SH-SY5Y (cell line): ENCODE measurements around the gene KCNIP3.

Source experiments
- GATA2 ChIP-seq: IDR thresholded peaks from 2 replicates; pipeline ENCODE4 v1.6.1; 2011; ENCODE audit warnings: mild to moderate bottlenecking, low read depth, low read length
- GATA3 ChIP-seq: IDR thresholded peaks from 2 replicates; pipeline ENCODE4 v1.6.1; 2011; ENCODE audit warnings: low read depth, mild to moderate bottlenecking, low read length, moderate library complexity

- no peak for TF ChIP-seq GATA2
- no peak for TF ChIP-seq GATA3
Measured at GRCh38 chr2:95277246-95277906, 19.8 kb upstream of the KCNIP3 start.
